ENCODE results near the gene PDHX.
"Not testable (repeated sequence)": the region's sequence is repeated elsewhere in the genome, so short reads cannot be mapped to it uniquely, and the experiment has no call there.

Gene PDHX

GRCh38 chr11:35021589-35021988 lies 105.2 kb downstream of the PDHX start:
- DNase-seq (ENCODE audit: low spot score), result peak; percentile 76

- DNase-seq (ENCODE audit: low spot score), result not testable (repeated sequence)
Observed at GRCh38 chr11:35023940-35024339, 107.5 kb downstream of the PDHX start.

- DNase-seq (ENCODE audit: low spot score), result not testable (repeated sequence)
Observed at GRCh38 chr11:35028007-35028406, 111.6 kb downstream of the PDHX start.

- DNase-seq (ENCODE audit: low spot score), result no peak
Observed at GRCh38 chr11:35029979-35030682, 113.7 kb downstream of the PDHX start.

GRCh38 chr11:35030716-35031213 lies 114.3 kb downstream of the PDHX start:
- peak; percentile 34 for DNase-seq (ENCODE audit: low spot score)

GRCh38 chr11:35031346-35031745 lies 114.9 kb downstream of the PDHX start:
- DNase-seq (ENCODE audit: low spot score), result no peak

- DNase-seq (ENCODE audit: low spot score), result no peak
Observed at GRCh38 chr11:35031867-35032266, 115.4 kb downstream of the PDHX start.

GRCh38 chr11:35033011-35033410 lies 116.6 kb downstream of the PDHX start:
- DNase-seq (ENCODE audit: low spot score), result no peak

GRCh38 chr11:35034401-35034800 lies 118.0 kb downstream of the PDHX start:
- DNase-seq (ENCODE audit: low spot score), result no peak

GRCh38 chr11:35035894-35036408 lies 119.5 kb downstream of the PDHX start:
- peak; percentile 56 for DNase-seq (ENCODE audit: low spot score)

- no peak for DNase-seq (ENCODE audit: low spot score)
Observed at GRCh38 chr11:35036639-35037038, 120.2 kb downstream of the PDHX start.

GRCh38 chr11:35038211-35038928 lies 122.0 kb downstream of the PDHX start:
- no peak for DNase-seq (ENCODE audit: low spot score)

GRCh38 chr11:35039076-35039475 lies 122.7 kb downstream of the PDHX start:
- no peak for DNase-seq (ENCODE audit: low spot score)

- DNase-seq (ENCODE audit: low spot score), result no peak
Observed at GRCh38 chr11:35040221-35040942, 124.0 kb downstream of the PDHX start.

- DNase-seq (ENCODE audit: low spot score), result no peak
Observed at GRCh38 chr11:35041070-35041554, 124.7 kb downstream of the PDHX start.

- no peak for DNase-seq (ENCODE audit: low spot score)
Observed at GRCh38 chr11:35042224-35042623, 125.8 kb downstream of the PDHX start.

GRCh38 chr11:35042913-35043312 lies 126.5 kb downstream of the PDHX start:
- DNase-seq (ENCODE audit: low spot score), result no peak

- DNase-seq (ENCODE audit: low spot score), result no peak
Observed at GRCh38 chr11:35043936-35044335, 127.5 kb downstream of the PDHX start.

- peak; percentile 37 for DNase-seq (ENCODE audit: low spot score)
Observed at GRCh38 chr11:35045236-35045820, 128.9 kb downstream of the PDHX start.
